Urinary bladder (tissue), 4 donors: ENCODE results near the gene ERFL. TPM values are rescaled to one million over a fixed set of nuclear protein-coding genes. Genes with fewer than 3 reads are reported as not detected.

Experiments
- DNase-seq: peaks from one replicate; pipeline ENCODE4 v3.0.0-alpha.2; 2015; ENCODE audit errors: extremely low spot score
- H3K27ac ChIP-seq: one replicate; pipeline ENCODE4 v1.5.1; 2013; ENCODE audit warnings: low read depth, mild to moderate bottlenecking, moderate library complexity
- H3K36me3 ChIP-seq: one replicate; pipeline ENCODE4 v1.6.1; 2013; ENCODE audit warnings: mild to moderate bottlenecking, moderate library complexity; ENCODE audit not compliant: insufficient read depth
- H3K4me1 ChIP-seq: one replicate; pipeline ENCODE4 v1.6.1; 2013; ENCODE audit warnings: mild to moderate bottlenecking, moderate library complexity; ENCODE audit not compliant: insufficient read depth
- H3K4me3 ChIP-seq: one replicate; pipeline ENCODE4 v1.5.1; 2013; ENCODE audit warnings: low read depth, low read length
- WGBS: extraction: QIAGEN DNeasy Blood & Tissue Kit; methylation state at CpG from one replicate; pipeline ENCODE4 v1.1.7; 2013; 5-methylcytosine and 5-hydroxymethylcytosine counted together
- polyA plus RNA-seq: library from polyadenylated mRNA; stranded (reverse); fragments of 200-250 nt; gene quantifications from one replicate; pipeline ENCODE4 v1.2.3, GENCODE V29; 2013
- total RNA-seq: library from RNA; depleted of rRNA; stranded (reverse); fragments of >200 nt; gene quantifications from one replicate; pipeline ENCODE4 v1.2.3, GENCODE V29; 2014
- donor health status: healthy with polysubstance abuse.
- donor health status: healthy.

The ERFL gene
- total and polyA plus RNA-seq, 2 donors, result 0.19 TPM; not detected in 1

DNA sequence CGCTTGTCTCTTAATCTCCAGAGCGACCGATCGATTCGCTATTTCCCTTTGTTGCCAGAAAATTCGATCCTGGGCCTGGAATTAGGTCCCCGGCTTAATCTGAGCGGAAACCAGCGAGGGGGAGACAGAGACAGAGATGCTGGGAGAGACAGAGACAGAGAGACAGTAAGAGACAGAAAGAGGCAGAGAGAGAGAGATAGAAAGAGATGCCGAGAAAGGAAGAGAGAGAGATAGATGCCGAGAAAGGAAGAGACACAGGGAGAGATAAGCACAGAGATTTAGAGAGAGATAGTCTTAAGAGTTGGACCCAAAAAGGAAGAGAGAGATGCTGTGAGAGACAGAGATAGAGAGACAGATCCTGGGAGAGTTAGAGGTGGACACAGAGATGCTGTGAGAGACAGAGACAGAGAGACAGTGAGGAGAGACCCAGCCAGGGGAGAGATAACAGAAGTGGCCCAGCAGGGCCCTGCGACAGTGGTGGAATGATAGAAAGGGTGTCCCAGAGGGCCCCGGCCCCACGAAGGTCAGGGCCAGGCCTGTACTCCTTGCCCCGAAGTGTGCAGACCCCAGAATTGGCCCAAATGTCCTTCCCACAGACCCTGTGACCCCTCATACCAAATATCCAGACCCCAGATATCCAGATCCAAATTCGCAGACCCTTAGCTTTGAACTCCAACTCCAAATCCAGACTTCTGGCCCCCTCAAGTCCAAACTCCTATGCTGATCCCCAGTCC, 1.3 kb downstream of the ERFL start:
- WGBS, result 42% methylated on average over 16 of the region's 16 CpGs
- peaks cover 2% of the 10 kb centered on the region for H3K4me1 ChIP-seq
- no peak for DNase-seq
- H3K27ac ChIP-seq, result no peak overlapping the region
- no peaks in the 10 kb centered on the region for H3K36me3 ChIP-seq
- H3K4me3 ChIP-seq, result no peak overlapping the region

DNA sequence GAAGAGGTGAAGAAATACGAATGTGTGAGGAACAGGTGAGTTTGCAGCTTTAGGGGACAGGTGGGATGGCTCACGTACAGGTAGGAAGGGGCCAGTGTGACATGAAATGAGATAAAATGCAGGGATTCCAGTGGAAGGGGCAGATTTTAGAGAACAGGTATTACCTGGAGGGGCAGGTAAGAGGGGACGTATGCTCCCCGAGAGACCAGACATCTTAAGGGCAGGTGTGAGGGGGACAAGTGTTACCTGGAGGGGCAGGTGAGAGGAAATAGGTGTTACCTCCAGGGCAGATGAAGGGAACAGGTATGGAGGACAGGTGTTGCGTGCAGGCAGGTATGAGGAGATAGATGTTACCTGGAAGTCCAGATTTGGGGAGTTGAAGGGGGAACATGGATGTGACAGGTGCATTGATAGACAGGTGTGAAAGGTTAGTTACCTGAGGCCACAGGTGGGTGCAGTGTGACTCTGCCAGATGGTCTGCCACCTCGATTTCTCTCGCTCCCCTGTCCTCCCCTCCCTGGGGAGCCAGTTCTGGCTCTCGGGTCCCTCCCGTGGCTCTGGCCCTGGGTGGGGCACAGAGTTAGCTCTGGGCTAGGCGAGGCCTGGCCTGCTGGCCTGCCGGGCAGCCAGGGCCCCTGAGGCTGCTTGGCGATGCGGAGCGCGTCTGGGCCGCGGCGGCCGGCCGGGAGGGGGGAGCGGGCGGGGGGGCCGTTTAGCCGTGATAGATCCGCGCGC, 2.1 kb downstream of the ERFL start:
- Histone ChIP-seq H3K36me3 (no peaks in the 10 kb centered on the region), H3K27ac (no peak overlapping the region), H3K4me1 (peaks cover 2% of the 10 kb centered on the region), H3K4me3 (no peak overlapping the region)
- DNase-seq, result no peak
- WGBS, result 15% methylated on average over 27 of the region's 27 CpGs

DNA sequence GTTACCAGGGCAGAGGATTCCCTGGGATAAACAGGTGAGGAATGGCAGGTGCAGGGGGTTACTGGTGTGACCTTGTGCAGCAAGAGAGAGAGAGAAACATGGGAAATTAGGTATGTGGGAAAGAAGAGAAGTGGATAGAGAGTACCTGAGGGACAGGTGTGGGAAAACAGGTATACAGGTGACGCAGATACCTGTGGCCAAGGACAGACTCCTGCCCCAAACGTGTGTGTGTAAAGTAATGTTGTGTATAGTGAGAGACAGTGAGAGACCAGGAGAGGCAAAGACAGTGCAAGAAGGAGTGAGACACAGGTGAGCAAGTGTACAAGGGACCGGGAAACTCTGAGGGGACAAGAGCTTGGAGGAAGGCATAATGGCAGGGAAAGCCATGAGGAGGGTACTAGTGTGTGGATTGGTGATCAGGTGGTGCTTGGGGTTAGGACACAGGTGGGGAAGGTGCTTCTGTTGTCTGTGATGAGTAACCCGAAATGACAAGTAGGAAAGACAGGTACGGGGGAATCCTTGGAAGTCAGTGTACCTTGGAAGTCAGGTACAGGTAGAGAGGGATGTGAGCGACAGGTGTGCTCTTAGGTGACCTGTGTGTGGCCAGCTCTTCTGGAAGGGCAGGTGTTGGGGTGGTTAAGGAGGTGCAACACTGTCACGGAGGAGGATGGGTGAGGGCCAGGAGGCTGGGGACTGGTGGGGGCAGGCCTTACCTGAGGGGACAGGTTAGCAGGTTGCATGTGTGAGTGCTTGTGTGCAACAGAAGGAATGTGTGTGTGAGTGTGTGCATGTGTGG, 2.8 kb downstream of the ERFL start:
- no peak for DNase-seq
- Histone ChIP-seq H3K4me3 (no peak overlapping the region), H3K4me1 (peaks cover 2% of the 10 kb centered on the region), H3K27ac (no peak overlapping the region), H3K36me3 (no peaks in the 10 kb centered on the region)
- 40% methylated on average over 7 of the region's 7 CpGs for WGBS

DNA sequence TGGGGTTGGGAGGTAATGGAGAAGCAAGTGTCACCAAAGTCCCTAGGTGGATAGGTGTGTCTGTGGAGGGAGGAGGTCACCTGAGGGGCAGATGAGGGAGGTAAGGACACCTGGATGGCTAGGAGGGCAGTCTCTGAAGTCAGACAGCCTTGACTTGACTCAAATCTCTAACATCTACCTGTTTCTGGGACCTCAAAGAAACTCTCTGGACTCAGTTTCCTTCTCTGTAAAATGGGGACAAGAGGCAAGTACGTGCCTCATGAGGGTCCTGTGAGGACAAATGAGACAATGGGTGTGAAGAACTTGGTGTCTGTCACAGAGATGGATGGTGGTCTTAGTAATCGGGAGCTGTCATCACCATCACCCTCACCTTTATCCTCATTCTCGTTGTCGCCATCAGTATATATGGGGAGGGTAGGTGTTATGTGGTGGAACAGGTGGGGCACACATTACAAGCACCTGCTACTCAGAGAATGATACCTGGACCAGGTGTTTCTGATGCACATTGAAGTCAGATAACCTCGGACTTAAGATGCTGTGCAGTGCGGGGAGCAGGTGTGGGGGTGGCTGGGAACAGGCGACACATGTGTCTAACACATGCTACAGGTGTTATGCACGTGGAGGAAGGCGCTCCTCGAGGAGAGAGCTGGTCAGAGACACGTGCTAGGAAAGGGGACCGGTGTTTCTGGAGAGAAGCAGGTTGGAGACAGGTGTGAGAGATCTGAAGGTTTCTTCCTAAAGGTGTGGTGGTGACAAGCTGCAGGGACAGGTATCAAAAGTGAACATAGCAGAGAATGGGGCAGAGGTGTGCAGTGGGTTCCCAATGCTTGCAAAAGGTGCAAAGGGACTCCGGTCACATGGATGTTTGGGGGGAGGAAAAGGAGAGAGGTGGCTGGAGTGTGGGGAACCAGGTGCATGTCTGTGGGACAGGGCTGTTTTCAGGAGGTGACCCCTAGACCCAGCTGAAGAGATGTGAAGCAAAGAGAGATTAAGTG, 3.8 kb downstream of the ERFL start:
- Histone ChIP-seq H3K36me3 (no peaks in the 10 kb centered on the region), H3K27ac (no peak overlapping the region), H3K4me1 (peaks cover 2% of the 10 kb centered on the region), H3K4me3 (no peak overlapping the region)
- no peak for DNase-seq
- WGBS, result 41% methylated on average over 13 of the region's 13 CpGs

DNA sequence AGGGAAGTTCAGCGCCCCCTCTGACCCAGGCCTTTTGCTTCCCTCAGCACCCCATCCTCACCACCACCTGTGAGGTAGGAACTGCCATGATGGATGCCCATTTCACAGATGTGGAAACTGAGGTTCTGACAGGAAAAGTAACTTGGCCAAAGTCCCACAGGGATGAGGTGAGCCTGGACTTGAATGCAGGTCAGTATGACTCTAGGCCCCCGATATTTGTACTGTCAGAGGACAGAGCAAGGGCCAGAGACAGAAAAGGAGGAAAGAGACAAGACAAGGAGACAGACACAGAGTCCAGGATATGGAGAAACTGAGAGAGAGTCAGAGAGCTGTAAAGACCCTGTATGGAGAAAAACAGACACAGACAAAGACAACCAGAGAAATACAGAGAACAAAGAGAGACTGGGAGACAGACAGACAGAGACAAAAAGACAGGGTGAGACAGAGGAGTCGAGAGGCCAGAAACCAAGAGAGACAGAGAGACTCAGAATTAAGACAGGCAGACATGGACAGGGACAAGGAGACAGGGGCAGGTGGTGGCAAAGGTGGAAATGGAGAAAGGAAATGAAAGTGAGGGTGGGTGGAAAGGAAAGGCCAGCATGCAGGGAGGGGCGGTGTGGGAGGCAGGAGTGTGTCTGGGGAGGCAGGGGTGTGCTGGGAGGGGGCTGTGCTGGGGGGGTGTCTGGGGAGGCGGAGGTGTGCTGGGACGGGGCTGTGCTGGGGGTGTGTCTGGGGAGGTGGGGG, 5.0 kb downstream of the ERFL start:
- Histone ChIP-seq H3K4me3 (no peak overlapping the region), H3K36me3 (no peaks in the 10 kb centered on the region), H3K27ac (no peak overlapping the region), H3K4me1 (peaks cover 1% of the 10 kb centered on the region)
- WGBS, result 23% methylated on average over 6 of the region's 6 CpGs
- DNase-seq, result no peak

DNA sequence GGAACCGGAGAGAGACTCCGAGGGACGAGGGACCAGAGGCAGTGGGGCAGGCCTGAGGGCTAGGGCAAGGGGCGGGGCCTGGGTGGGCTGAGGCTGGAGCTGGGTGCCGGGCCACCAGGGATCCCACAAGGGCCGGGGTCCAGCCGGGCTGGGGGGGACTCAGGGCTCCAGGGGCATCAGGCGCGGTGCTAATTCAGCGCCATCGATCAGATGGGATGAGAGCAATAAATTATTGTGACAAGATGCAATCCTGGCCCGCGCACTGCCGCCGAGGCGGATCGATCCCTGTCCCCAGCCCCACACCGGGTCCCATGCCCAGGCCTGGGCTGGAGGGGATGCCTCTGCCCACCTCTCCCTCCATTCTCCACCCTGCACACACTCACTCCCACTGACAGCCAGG, 5.7 kb downstream of the ERFL start:
- Histone ChIP-seq H3K4me1 (no peaks in the 10 kb centered on the region), H3K4me3 (no peak overlapping the region), H3K27ac (no peak overlapping the region), H3K36me3 (no peaks in the 10 kb centered on the region)
- no peak for DNase-seq
- 9% methylated on average over 18 of the region's 18 CpGs for WGBS

DNA sequence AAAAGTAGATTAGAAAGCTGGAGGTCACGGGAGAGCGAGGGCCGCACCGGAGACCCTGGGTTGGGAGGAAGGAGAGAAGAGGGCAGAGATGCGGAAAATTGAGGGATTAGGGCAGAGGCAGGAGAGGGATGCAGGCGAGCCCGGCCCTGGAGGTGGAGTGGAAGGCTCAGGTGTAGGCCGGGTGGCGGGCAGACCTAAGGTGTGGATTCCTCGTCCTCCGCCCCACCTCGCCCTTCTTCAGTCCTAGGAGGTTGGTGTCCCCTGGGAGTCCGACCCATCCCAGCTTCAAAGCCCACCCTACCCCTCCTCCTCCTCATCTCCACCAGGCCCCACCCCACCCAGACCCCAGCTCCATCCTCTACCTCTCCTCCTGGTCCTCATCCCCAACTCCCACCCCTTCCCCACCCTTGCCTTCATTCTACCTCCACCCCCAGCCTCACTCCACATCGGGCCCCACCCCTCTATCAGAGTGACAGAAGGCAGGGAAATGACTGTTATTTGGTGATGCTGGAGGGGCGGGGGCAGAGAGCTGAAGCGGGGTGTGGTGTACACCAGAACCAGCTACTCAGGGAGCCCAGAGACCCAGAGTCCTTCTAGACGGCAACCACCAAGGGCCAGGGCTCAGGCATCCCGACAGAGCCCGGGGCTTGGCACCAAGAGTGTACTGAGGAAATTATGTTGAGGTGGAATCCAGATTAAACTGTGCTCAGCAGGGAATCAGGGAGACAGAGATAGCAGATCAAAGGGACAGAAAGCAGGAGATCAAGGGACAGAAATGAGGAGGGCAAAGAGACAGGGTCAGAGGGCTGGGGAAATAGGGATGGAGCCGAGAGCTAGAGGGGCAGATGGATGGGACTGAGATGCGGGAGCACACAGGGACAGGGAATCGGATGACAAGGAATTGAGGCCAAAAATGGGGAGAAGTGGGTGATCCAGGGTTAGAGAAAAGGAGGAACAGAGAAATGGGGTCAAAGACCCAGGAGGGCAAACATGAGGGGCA, 6.4 kb downstream of the ERFL start:
- no peak for DNase-seq

DNA sequence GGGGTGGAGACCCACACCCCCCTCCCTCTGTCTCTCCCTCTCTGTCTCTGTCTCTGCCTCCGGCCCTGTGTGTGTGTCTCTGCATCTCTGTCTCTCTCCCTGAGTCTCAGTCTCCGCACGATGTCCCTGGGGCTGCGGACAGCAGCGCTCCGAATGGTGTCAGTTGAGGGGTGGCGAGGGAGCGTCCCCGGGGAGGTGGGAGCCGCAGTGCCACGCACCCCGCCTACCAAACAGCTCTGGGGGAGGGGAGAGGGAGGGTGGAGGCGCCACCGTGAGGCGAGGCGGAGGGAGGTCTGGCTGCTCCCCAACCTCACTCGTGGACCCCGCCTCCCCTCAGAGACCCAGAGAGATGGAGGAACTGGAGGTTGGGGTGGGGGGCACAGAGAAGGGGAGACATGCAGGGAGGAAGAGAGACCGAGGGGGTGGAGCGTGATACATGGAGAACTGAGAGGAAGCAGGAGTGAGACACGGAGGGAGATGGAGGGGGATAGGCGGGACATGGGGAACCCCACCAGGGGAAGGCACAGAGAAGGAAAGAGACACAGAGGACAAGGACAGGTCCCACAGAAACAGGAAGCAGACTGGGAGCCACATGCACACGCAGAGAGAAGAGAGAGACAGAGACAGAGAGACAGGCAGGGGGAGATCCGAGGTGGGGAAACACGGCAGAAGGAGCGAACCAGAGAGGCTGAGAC, 7.2 kb downstream of the ERFL start:
- Histone ChIP-seq H3K36me3 (no peaks in the 10 kb centered on the region), H3K27ac (no peak overlapping the region), H3K4me1 (no peaks in the 10 kb centered on the region), H3K4me3 (no peak overlapping the region)
- WGBS, result 7% methylated on average over 26 of the region's 26 CpGs
- no peak for DNase-seq

More for the DNA sequence above, 6.4 kb downstream of the ERFL start:
- WGBS, result 8% methylated on average over 22 of the region's 22 CpGs
- H3K36me3 ChIP-seq, result no peaks in the 10 kb centered on the region
- no peak overlapping the region for H3K4me3 ChIP-seq
- H3K4me1 ChIP-seq, result no peaks in the 10 kb centered on the region
- no peak overlapping the region for H3K27ac ChIP-seq

DNA sequence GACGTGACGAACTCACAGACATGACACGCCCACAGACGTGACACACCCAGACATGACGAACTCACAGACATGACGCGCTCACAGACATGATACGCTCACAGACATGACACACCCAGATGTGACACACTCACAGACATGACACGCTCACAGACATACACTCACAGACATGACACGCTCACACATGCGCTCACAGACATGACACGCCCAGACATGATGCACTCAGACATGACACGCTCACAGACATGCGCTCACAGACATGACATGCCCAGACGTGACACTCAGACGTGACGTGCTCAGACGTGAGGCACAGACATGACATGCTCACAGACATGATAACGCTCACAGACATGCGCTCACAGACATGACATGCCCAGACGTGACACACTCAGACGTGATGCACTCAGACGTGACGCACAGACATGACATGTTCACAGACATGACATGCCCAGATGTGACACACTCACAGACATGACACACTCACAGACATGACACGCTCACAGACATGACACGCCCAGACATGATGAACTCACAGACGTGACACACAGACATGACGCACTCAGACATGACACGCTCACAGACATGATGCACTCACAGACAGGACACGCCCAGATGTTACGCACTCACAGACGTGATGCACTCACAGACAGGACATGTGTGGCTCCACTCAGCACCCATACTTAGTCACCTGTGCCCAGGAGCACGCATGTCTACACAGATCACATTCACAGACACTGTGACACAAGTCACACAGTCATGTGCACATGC, 8.1 kb downstream of the ERFL start:
- H3K36me3 ChIP-seq, result no peaks in the 10 kb centered on the region
- WGBS, result 86% methylated on average over 33 of the region's 33 CpGs
- DNase-seq, result no peak
- H3K4me3 ChIP-seq, result no peak overlapping the region
- H3K27ac ChIP-seq, result no peak overlapping the region
- H3K4me1 ChIP-seq, result no peaks in the 10 kb centered on the region

DNA sequence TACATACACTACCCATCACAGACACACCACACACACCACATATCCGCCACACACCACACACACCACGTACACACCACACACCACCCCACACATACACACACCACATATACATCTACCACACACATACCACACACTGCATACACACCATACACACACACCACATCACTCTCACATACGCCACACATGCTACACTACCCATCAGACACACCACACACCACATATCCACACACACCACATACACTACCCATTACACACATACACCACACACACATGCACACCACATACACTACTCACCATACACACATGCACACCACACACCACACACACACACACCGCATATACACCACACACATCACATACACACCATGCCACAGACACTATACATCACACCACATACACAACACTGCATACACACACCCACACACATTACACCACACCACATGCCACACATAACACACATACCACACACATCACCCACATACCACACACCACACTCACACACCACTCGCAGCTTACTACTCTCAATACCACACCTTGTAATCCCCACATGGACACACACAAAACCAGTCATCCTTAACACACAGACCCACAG, 9.5 kb downstream of the ERFL start:
- no peaks in the 10 kb centered on the region for H3K4me1 ChIP-seq
- WGBS, result 86% methylated on average over 5 of the region's 5 CpGs
- no peak overlapping the region for H3K27ac ChIP-seq
- H3K4me3 ChIP-seq, result no peak overlapping the region
- no peaks in the 10 kb centered on the region for H3K36me3 ChIP-seq
- no peak for DNase-seq
